IPS-15b (cell line): Measurements from ENCODE around the gene SDK1.
"Not testable (repeated sequence)": the region's sequence is repeated elsewhere in the genome, so short reads cannot be mapped to it uniquely, and the experiment has no call there.

Experiments
- H3K27me3 ChIP-seq: one replicate; pipeline ENCODE4 v1.6.1; 2013; ENCODE audit warnings: low read length; ENCODE audit not compliant: control insufficient read depth, insufficient read depth
- H3K36me3 ChIP-seq: one replicate; pipeline ENCODE4 v1.6.1; 2013; ENCODE audit warnings: low read length; ENCODE audit not compliant: control insufficient read depth, insufficient read depth
- H3K4me1 ChIP-seq: one replicate; pipeline ENCODE4 v1.6.1; 2013; ENCODE audit warnings: mild to moderate bottlenecking, low read length; ENCODE audit not compliant: control insufficient read depth, insufficient read depth
- H3K4me3 ChIP-seq: one replicate; pipeline ENCODE4 v1.5.1; 2013; ENCODE audit warnings: low read depth, low read length
- H3K9ac ChIP-seq: one replicate; pipeline ENCODE4 v1.6.1; 2013; ENCODE audit warnings: low read depth, mild to moderate bottlenecking, low read length
- H3K9me3 ChIP-seq: one replicate; pipeline ENCODE4 v1.6.1; 2013; ENCODE audit warnings: mild to moderate bottlenecking, low read length; ENCODE audit not compliant: control insufficient read depth, insufficient read depth

The SDK1 gene

GRCh38 chr7:3559278-3559677 is 258.2 kb downstream of the SDK1 start:
- Histone ChIP-seq H3K4me3 (no peak overlapping the region), H3K27me3 (no peaks in the 10 kb centered on the region), H3K9me3 (no peaks in the 10 kb centered on the region), H3K9ac (no peak overlapping the region), H3K4me1 (no peaks in the 10 kb centered on the region), H3K36me3 (no peaks in the 10 kb centered on the region)

GRCh38 chr7:3560495-3560894 is 259.4 kb downstream of the SDK1 start:
- Histone ChIP-seq H3K36me3 (no peaks in the 10 kb centered on the region), H3K9ac (no peak overlapping the region), H3K27me3 (no peaks in the 10 kb centered on the region), H3K4me3 (no peak overlapping the region), H3K4me1 (no peaks in the 10 kb centered on the region), H3K9me3 (no peaks in the 10 kb centered on the region)

GRCh38 chr7:3561932-3562331 is 260.9 kb downstream of the SDK1 start:
- Histone ChIP-seq H3K4me3 (no peak overlapping the region), H3K27me3 (no peaks in the 10 kb centered on the region), H3K9me3 (no peaks in the 10 kb centered on the region), H3K9ac (no peak overlapping the region), H3K4me1 (no peaks in the 10 kb centered on the region), H3K36me3 (no peaks in the 10 kb centered on the region)

GRCh38 chr7:3564231-3564630 is 263.2 kb downstream of the SDK1 start:
- Histone ChIP-seq H3K4me1 (no peaks in the 10 kb centered on the region), H3K27me3 (no peaks in the 10 kb centered on the region), H3K9ac (no peak overlapping the region), H3K4me3 (no peak overlapping the region), H3K36me3 (no peaks in the 10 kb centered on the region), H3K9me3 (no peaks in the 10 kb centered on the region)

- Histone ChIP-seq H3K4me1 (peaks cover 2% of the 10 kb centered on the region), H3K27me3 (no peaks in the 10 kb centered on the region)
These were observed 267.5 kb downstream of the SDK1 start for GRCh38 chr7:3568516-3568915.

GRCh38 chr7:3569643-3570042 is 268.6 kb downstream of the SDK1 start:
- no peaks in the 10 kb centered on the region for H3K36me3 ChIP-seq
- no peaks in the 10 kb centered on the region for H3K9me3 ChIP-seq
- no peaks in the 10 kb centered on the region for H3K27me3 ChIP-seq
- H3K9ac ChIP-seq, result no peak overlapping the region
- H3K4me3 ChIP-seq, result no peak overlapping the region
- H3K4me1 ChIP-seq, result peaks cover 4% of the 10 kb centered on the region

More at GRCh38 chr7:3568516-3568915, 267.5 kb downstream of the SDK1 start:
- no peak overlapping the region for H3K4me3 ChIP-seq
- H3K9ac ChIP-seq, result no peak overlapping the region
- H3K36me3 ChIP-seq, result no peaks in the 10 kb centered on the region
- H3K9me3 ChIP-seq, result no peaks in the 10 kb centered on the region

- Histone ChIP-seq H3K9me3 (no peaks in the 10 kb centered on the region), H3K9ac (no peak overlapping the region), H3K4me3 (no peak overlapping the region), H3K4me1 (peaks cover 4% of the 10 kb centered on the region), H3K36me3 (no peaks in the 10 kb centered on the region), H3K27me3 (no peaks in the 10 kb centered on the region)
These were observed 272.1 kb downstream of the SDK1 start for GRCh38 chr7:3573151-3573550.

- no peaks in the 10 kb centered on the region for H3K36me3 ChIP-seq
- H3K9ac ChIP-seq, result no peak overlapping the region
- no peak overlapping the region for H3K4me3 ChIP-seq
- peaks cover 4% of the 10 kb centered on the region for H3K4me1 ChIP-seq
- H3K27me3 ChIP-seq, result no peaks in the 10 kb centered on the region
- no peaks in the 10 kb centered on the region for H3K9me3 ChIP-seq
These were observed 273.3 kb downstream of the SDK1 start for GRCh38 chr7:3574386-3574785.

- H3K9me3 ChIP-seq, result no peaks in the 10 kb centered on the region
- no peak overlapping the region for H3K9ac ChIP-seq
- no peaks in the 10 kb centered on the region for H3K27me3 ChIP-seq
- no peaks in the 10 kb centered on the region for H3K36me3 ChIP-seq
- no peak overlapping the region for H3K4me3 ChIP-seq
- peaks cover 4% of the 10 kb centered on the region for H3K4me1 ChIP-seq
These were observed 274.9 kb downstream of the SDK1 start for GRCh38 chr7:3575753-3576531.

- no peaks in the 10 kb centered on the region for H3K36me3 ChIP-seq
- no peaks in the 10 kb centered on the region for H3K9me3 ChIP-seq
These were observed 277.3 kb downstream of the SDK1 start for GRCh38 chr7:3578399-3578798.

GRCh38 chr7:3579638-3580219 is 278.7 kb downstream of the SDK1 start:
- no peak overlapping the region for H3K4me3 ChIP-seq
- no peak overlapping the region for H3K9ac ChIP-seq
- H3K9me3 ChIP-seq, result no peaks in the 10 kb centered on the region
- no peaks in the 10 kb centered on the region for H3K27me3 ChIP-seq
- no peaks in the 10 kb centered on the region for H3K4me1 ChIP-seq
- no peaks in the 10 kb centered on the region for H3K36me3 ChIP-seq

More at GRCh38 chr7:3578399-3578798, 277.3 kb downstream of the SDK1 start:
- no peak overlapping the region for H3K9ac ChIP-seq
- no peaks in the 10 kb centered on the region for H3K27me3 ChIP-seq
- H3K4me1 ChIP-seq, result peaks cover 3% of the 10 kb centered on the region
- H3K4me3 ChIP-seq, result no peak overlapping the region

- H3K4me3 ChIP-seq, H3K9ac ChIP-seq, H3K4me1 ChIP-seq, H3K9me3 ChIP-seq, H3K36me3 ChIP-seq, H3K27me3 ChIP-seq: not testable (repeated sequence)
These were observed 281.1 kb downstream of the SDK1 start for GRCh38 chr7:3582145-3582544.
